Measurements from ENCODE around the gene USP34.
"Not testable (repeated sequence)": the region's sequence is repeated elsewhere in the genome, so short reads cannot be mapped to it uniquely, and the experiment has no call there.

Gene USP34

GRCh38 chr2:61470965-61471904, at the start of gene USP34:
TSS of gene USP34 (minus strand) at chr2:61471087. CDS start at chr2:61470692, 395 bp downstream.
- DNase-seq (ENCODE audit: low read depth) = peak; percentile 94

DNA sequence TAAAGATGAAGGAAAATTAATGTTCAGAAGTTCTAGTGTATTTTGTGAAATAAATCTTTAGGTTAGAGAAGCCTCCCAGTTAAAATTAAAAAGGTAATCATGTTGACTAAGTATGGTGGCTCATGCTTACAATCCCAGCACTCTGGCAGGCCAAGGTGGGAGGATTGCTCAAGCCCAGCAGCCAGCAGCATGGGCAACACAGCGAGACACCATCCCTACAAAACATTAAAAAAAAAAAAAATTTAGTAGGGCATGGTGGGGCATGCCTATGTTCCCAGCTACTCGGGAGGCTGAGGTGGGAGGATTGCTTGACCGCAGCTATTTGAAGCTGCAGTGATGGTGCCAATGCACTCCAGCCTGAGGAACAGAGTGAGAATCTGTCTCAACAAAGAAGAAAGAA, 49.4 kb upstream of the USP34 start:
- DNase-seq (ENCODE audit: low read depth) = no peak

DNA sequence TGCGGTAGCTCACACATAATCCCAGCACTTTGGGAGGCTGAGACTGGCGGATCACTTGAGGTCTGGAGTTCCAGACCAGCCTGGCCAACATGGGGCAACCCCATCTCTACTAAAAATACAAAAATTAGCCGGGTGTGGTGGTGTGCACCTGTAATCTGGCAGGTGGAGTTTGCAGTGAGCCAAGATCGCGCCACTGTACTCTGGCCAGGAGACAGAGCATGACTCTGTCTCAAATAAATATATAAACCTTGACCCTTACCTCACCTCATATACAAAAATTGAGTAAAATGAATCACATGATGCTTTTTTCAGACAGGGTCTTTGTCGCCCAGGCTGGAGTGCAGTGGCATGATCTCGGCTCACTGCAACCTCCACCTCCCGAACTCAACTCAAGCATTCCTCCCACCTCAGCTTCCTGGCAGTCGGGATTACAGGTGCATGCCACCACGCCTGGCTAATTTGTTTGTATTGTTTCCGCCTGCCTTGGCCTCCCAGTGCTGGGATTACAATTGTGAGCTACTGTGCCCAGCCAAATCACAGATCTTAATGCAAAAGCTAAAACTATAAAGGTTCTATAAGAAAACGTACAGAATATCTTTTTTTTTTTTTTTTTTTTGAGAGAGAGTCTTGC, 42.0 kb upstream of the USP34 start:
- DNase-seq (ENCODE audit: low read depth) = no peak

GRCh38 chr2:61510674-61511671, 40.1 kb upstream of the USP34 start:
- no peak for DNase-seq (ENCODE audit: low read depth)

DNA sequence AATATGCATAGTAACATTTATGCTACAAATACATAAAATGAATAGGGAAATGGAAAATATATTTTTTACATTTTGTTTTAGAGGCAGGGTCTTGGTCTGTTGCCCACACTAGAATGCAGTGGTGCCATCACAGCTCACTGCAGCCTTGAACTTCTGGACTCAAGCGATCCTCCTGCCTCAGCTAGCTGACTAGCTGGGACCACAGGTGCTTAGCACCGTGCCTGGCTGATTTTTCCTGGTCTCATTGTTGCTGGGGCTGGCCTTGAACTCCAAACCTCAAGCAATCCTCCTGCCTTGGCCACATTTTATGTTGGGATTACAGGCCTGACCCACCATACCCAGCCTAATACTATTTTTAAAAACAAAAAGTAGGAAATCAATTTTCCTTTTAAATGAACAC, 34.1 kb upstream of the USP34 start:
- DNase-seq (ENCODE audit: low read depth) = no peak

- DNase-seq (ENCODE audit: low read depth) = no peak
Observed at GRCh38 chr2:61499060-61499459, 28.2 kb upstream of the USP34 start.

- no peak for DNase-seq (ENCODE audit: low read depth)
Observed at GRCh38 chr2:61493523-61493942, 22.6 kb upstream of the USP34 start.

GRCh38 chr2:61492476-61492875, 21.6 kb upstream of the USP34 start:
- DNase-seq (ENCODE audit: low read depth) = no peak

GRCh38 chr2:61485281-61485680, 14.4 kb upstream of the USP34 start:
- DNase-seq (ENCODE audit: low read depth) = no peak

- DNase-seq (ENCODE audit: low read depth) = no peak
Observed at GRCh38 chr2:61478086-61478485, 7.2 kb upstream of the USP34 start.

DNA sequence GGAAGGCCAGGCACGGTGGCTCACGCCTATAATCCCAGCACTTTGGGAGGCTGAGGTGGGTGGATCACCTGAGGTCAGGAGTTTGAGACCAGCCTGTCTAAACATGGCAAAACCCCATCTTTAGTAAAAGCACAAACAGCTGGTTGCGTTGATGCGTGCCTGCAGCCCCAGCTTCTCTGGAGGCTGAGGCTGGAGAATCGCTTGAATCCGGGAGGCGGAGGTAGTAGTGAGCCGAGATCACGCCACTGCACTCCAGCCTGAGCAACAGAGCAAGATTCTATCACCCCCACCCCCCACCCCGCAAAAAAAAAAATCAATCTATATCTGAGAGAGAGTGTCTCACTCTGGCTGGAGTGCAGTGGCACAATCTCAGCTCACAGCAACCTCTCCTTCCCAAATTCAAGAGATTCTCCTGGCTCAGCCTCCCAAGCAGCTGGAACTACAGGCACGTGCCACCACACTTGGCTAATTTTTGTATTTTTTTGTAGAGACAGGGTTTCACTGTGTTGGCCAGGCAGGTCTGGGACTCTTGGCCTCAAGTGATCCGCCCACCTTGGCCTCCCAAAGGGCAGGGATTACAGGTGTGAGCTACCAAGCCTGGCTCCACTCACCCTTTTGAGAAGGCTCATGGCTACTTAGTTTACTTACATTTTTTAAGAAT, 6.2 kb upstream of the USP34 start:
- not testable (repeated sequence) for DNase-seq (ENCODE audit: low read depth)

DNA sequence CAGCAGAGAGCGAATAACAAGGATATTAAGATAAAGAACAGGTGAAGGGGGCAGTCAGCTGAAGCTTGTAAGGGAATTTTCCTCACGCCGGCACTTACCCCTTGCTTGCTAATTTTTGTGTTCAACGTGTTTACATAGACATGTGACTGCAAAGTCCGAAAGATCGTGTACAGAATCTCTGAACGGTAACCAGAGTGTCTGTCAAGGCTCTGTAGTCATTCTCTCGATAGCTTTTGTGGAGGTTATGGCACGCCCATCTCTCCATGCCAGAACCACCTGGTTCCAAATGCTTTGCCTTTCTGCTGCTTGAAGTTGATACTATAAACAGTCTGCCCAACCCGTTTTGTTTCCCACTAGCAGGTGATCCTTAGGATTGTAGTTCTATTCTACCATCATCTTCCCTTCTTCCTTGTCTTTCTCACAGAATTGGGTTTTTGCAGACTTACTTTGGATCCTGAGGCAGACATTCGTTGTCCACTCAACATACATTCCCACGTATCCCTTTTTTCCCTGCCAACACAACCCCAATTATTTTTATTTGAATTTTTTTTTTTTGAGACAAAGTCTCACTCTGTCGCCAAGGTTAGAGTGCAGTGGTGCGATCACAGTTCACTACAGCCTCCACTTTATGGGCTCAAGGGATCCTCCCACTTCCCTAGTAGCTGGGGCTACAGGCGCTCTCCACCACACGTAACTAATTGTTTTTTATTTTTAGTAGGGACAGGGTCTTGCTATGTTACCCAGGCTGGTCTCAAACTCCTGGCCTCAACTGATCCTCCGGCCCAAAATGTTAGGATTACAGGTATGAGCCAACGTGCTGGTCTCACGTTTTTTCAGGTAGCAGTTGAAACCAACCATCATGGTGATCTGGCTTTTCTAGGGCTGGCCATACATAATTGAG, 1.3 kb upstream of the USP34 start:
- no peak for DNase-seq (ENCODE audit: low read depth)

DNA sequence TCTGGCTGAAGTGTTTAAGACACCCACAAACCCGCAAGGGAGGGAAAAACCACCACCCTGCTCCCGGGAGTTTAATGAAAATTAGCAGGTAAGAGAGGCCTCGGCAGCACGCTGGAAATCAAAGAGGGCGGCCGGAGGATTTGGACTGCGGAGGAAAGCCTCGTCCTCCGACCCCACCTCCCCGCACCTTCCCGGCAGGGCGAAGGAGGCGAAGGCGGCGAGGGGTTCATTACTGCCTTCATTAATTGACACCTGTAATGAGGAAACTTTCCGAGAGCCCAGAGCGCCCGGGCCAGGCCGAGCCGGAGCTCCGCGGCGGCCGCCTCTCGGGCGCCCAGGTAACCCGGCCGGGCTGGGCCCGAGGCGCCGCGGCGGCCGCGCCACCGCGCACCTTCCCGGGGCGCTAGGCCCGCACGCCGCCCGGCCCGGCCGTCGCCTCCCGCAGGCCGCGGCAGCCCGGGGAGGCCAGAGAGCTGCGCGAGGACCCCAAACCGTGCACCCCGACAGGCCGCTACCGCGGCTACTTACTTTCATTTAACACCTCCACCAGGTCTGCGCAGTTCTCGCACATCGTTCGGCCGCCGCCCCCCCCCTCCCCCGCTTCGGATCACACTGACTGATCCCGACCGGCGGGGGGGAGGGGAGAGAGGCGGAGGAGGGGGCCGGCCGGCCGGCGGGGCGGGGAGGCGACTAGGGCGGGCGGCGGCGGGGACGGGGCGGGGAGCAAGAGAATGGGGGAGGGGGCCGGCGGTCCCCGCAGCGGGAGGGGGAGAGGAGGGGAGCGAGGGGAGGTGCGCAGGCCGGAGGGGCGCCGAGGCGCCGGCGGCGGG, 550 bp downstream of the USP34 start:
- peak; percentile 78 for DNase-seq (ENCODE audit: low read depth)

DNA sequence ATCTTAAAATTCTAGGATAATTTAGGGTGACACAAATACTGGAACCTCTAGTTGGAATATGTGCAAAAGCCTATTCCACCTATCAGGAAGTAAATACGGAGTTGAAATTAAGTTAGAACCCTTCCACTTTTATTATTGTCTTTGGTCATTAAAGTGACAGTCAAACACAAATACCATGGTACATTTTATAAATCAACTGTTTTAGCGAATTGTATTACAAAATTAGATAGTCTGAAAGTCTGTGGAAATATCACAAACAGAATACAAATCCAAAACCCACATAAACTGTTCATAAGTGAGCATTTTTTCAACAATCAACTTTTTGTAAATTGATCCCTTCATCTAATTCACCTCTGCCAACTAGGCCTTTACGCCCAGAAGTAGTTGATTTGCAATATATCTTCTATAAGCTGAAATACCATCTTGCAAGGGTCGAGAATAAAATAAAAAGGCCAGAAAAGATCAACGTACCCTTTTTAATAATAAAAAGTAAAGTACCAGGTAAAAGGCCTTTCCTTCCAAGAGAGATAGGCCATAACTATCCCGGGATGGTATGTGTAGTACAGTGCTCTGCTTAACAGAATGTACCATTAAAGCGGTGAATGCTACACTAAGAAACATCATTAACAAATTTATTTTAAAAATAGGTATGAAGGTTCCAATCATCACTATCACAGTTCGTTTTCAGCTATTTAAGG, 1.3 kb downstream of the USP34 start:
- DNase-seq (ENCODE audit: low read depth) = no peak

DNA sequence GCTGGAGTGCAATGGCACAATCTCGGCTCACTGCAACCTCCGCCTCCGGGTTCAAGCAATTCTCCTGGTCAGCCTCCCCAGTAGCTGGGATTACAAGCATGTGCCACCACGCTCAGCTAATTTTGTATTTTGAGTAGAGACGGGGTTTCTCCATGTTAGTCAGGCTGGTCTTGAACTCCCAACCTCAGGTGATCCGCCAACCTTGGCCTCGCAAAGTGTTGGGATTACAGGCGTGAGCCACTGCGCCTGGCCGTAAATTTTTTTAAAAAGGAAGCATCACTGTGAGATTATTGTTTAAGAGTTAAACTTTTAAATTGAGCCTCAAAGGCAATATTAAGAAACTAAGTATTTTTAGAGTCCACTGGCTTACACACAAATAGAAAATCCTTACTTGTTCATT, 2.7 kb downstream of the USP34 start:
- not testable (repeated sequence) for DNase-seq (ENCODE audit: low read depth)

DNA sequence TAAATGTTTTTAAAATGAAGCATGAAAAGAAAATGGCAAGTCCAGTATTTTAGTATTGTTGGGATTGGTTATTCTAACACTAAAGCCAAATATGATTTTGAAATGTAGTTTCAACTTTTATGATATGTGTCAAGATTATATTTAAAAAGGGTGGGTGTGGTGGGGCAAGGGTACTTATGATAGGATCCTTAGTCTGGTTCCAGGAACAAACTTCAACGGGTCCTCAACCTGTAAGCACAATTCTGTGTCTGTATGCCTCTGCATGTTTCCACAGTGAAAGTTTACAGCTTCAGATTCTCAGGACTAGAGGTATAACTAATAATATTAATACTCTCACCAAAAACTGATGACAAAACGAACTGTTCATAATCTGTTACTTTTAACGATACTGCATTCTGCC, 5.8 kb downstream of the USP34 start:
- DNase-seq (ENCODE audit: low read depth) = no peak

- DNase-seq (ENCODE audit: low read depth) = no peak
Observed at GRCh38 chr2:61463769-61464475, 7.0 kb downstream of the USP34 start.

DNA sequence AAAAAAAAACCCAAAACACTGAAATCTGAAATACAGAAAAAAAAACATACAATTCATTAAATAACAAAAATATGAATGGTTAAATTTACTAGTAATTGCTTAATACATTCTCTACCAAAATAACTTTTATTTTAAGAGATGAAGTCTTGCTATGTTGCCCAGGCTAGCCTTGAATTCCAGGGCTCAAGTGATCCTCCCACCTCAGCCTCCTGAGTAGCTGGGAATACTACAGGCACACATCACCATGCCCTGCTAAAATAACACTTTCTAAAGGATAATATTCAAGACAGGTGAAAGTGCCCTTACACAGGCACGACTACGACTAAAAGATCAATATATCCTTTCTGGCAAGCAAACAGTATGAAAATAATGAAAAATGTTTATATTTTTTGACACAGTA, 9.5 kb downstream of the USP34 start:
- DNase-seq (ENCODE audit: low read depth) = no peak

All from T-helper 22 cell (primary cell).